HepG2 (cell line): Measurements from ENCODE around the gene ASPRV1. TPM values are rescaled to one million over a fixed set of nuclear protein-coding genes. Genes with fewer than 3 reads are reported as not detected.
A peak's percentile ranks its signal among the peaks of the same experiment; 100 is the strongest.

Experiments used
- BRCA1 ChIP-seq: sonication (generic); formaldehyde crosslinking; IDR thresholded peaks from 2 replicates; pipeline ENCODE4 v1.4.0; 2020; ENCODE audit warnings: missing genetic modification reagents
- EED ChIP-seq: sonication (generic); formaldehyde crosslinking; IDR thresholded peaks from 2 replicates; pipeline ENCODE4 v1.5.0; 2020; ENCODE audit warnings: mild to moderate bottlenecking, missing genetic modification reagents
- ETV6 ChIP-seq: sonication (generic); formaldehyde crosslinking; conservative IDR thresholded peaks from 2 replicates; pipeline ENCODE4 v1.4.0; 2020; ENCODE audit warnings: missing genetic modification reagents
- HNRNPK ChIP-seq: fragments of 200-400 bp; formaldehyde crosslinking; IDR thresholded peaks from 2 replicates; pipeline ENCODE4 v1.6.1; 2018; ENCODE audit warnings: low read length, low read depth, moderate library complexity, mild to moderate bottlenecking; ENCODE audit not compliant: poor library complexity, severe bottlenecking
- IRF2 ChIP-seq: IDR thresholded peaks from 2 replicates; pipeline ENCODE4 v1.6.1; 2018; ENCODE audit warnings: missing genetic modification reagents, missing compliant biosample characterization
- KLF16 ChIP-seq, 2 experiments: sonication (generic) in 1 of 2; formaldehyde crosslinking in 1 of 2; IDR thresholded peaks; 2 replicates each; pipeline versions ENCODE4 v1.6.1 to v1.8.0; 2016 to 2023; ENCODE audit warnings: missing genetic modification reagents in 2 of 2, missing compliant biosample characterization in 1 of 2
- NFE2 ChIP-seq: sonication (generic); formaldehyde crosslinking; IDR thresholded peaks from 2 replicates; pipeline ENCODE4 v1.4.0; 2020; ENCODE audit warnings: missing genetic modification reagents
- NKX3-1 ChIP-seq: sonication (generic); formaldehyde crosslinking; IDR thresholded peaks from 2 replicates; pipeline ENCODE4 v1.5.0; 2020; ENCODE audit warnings: missing genetic modification reagents
- NR0B2 ChIP-seq: sonication (generic); formaldehyde crosslinking; IDR thresholded peaks from 2 replicates; pipeline ENCODE4 v1.4.0; 2020; ENCODE audit warnings: mild to moderate bottlenecking, missing genetic modification reagents
- NR3C1 ChIP-seq: sonication (generic); formaldehyde crosslinking; IDR thresholded peaks from 2 replicates; pipeline ENCODE4 v1.4.0; 2020; ENCODE audit warnings: missing genetic modification reagents
- POGK ChIP-seq: sonication (generic); formaldehyde crosslinking; conservative IDR thresholded peaks from 2 replicates; pipeline ENCODE4 v1.8.0; 2022; ENCODE audit warnings: mild to moderate bottlenecking, moderate library complexity, missing genetic modification reagents
- RNF2 ChIP-seq: fragments of 450-650 bp; conservative IDR thresholded peaks from 2 replicates; pipeline ENCODE4 v1.6.1; 2016; ENCODE audit warnings: low read depth
- ZNF670 ChIP-seq: sonication (generic); formaldehyde crosslinking; IDR thresholded peaks from 2 replicates; pipeline ENCODE4 v1.8.0; 2022; ENCODE audit warnings: mild to moderate bottlenecking, missing genetic modification reagents, borderline replicate concordance
- polyA plus RNA-seq, 8 experiments: library from polyadenylated mRNA; depleted of rRNA in 3 of 8; stranded (reverse) in 7 of 8; unstranded in 1 of 8; fragments of >200 nt; fragmentation: Illumina TruSeq in 4 of 8; extraction: Trizol in 4 of 8; gene quantifications; 2 replicates each; pipeline versions ENCODE4 v1.2.1 to v1.2.3, GENCODE V29; 2011 to 2016; ENCODE audit warnings: low read depth in 4 of 8, missing spikeins in 1 of 8, mixed read lengths in 1 of 8; ENCODE audit not compliant: insufficient read depth in 1 of 8
- total RNA-seq, 5 experiments: library from RNA; depleted of rRNA; stranded (reverse); fragments of >200 nt; fragmentation: Illumina TruSeq; extraction: Trizol; gene quantifications; 2 replicates each; pipeline ENCODE4 v1.2.3, GENCODE V29; 2016; ENCODE audit warnings: low read depth in 1 of 5
- TF ChIP-seq, protein P1 (sequence below): sonication (generic); formaldehyde crosslinking; IDR thresholded peaks from 2 replicates; pipeline ENCODE4 v1.4.0; 2020; ENCODE audit warnings: missing genetic modification reagents, borderline replicate concordance
- TF ChIP-seq, protein P2 (sequence below): IDR thresholded peaks from 2 replicates; pipeline ENCODE4 v1.6.1; 2016; ENCODE audit warnings: control low read depth
- TF ChIP-seq, protein P3 (sequence below): sonication (generic); formaldehyde crosslinking; IDR thresholded peaks from 2 replicates; pipeline ENCODE4 v1.5.1; 2020; ENCODE audit warnings: missing genetic modification reagents, mild to moderate bottlenecking, borderline replicate concordance
- TF ChIP-seq, protein P4 (sequence below): fragments of 450-650 bp; IDR thresholded peaks from 2 replicates; pipeline ENCODE4 v1.6.1; 2017; ENCODE audit warnings: mild to moderate bottlenecking

Gene ASPRV1
- total and polyA plus RNA-seq, 2 of the 13 experiments (the other 11 are each of a cell fraction or from before 2014, with no cell fraction given), result 0.40 to 0.48 TPM

- TF ChIP-seq, protein P1, sequence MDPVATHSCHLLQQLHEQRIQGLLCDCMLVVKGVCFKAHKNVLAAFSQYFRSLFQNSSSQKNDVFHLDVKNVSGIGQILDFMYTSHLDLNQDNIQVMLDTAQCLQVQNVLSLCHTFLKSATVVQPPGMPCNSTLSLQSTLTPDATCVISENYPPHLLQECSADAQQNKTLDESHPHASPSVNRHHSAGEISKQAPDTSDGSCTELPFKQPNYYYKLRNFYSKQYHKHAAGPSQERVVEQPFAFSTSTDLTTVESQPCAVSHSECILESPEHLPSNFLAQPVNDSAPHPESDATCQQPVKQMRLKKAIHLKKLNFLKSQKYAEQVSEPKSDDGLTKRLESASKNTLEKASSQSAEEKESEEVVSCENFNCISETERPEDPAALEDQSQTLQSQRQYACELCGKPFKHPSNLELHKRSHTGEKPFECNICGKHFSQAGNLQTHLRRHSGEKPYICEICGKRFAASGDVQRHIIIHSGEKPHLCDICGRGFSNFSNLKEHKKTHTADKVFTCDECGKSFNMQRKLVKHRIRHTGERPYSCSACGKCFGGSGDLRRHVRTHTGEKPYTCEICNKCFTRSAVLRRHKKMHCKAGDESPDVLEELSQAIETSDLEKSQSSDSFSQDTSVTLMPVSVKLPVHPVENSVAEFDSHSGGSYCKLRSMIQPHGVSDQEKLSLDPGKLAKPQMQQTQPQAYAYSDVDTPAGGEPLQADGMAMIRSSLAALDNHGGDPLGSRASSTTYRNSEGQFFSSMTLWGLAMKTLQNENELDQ, result peak; percentile 89; the same call in 1 of the 2 replicates
- TF ChIP-seq BRCA1, result peak; percentile 72; the same call in 1 of the 2 replicates
- peak; percentile 92 for TF ChIP-seq EED (CRISPR knock-in tag)
- TF ChIP-seq ETV6, result peak; percentile 84
- TF ChIP-seq KLF16 (CRISPR knock-in tag; IDR thresholded peaks at IDR 0.05), result peak in 1 of 2 experiments; percentile 96; a peak in 2 of 4 replicates
- TF ChIP-seq, protein P2, sequence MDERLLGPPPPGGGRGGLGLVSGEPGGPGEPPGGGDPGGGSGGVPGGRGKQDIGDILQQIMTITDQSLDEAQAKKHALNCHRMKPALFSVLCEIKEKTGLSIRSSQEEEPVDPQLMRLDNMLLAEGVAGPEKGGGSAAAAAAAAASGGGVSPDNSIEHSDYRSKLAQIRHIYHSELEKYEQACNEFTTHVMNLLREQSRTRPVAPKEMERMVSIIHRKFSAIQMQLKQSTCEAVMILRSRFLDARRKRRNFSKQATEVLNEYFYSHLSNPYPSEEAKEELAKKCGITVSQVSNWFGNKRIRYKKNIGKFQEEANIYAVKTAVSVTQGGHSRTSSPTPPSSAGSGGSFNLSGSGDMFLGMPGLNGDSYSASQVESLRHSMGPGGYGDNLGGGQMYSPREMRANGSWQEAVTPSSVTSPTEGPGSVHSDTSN (CRISPR knock-in tag), result no peak
- TF ChIP-seq ZNF670 (CRISPR knock-in tag), result peak; percentile 93; the same call in 1 of the 2 replicates
- 0 out of 2 replicates have a peak, but pooled peaks have one; percentile 13 for TF ChIP-seq NR3C1 (CRISPR knock-in tag)
- TF ChIP-seq NR0B2 (CRISPR knock-in tag), result peak; percentile 95
- TF ChIP-seq, protein P3, sequence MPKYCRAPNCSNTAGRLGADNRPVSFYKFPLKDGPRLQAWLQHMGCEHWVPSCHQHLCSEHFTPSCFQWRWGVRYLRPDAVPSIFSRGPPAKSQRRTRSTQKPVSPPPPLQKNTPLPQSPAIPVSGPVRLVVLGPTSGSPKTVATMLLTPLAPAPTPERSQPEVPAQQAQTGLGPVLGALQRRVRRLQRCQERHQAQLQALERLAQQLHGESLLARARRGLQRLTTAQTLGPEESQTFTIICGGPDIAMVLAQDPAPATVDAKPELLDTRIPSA (CRISPR knock-in tag), result peak; percentile 90; the same call in 1 of the 2 replicates
- TF ChIP-seq RNF2, result peak; percentile 99
- TF ChIP-seq POGK (CRISPR knock-in tag), result peak; percentile 94
- TF ChIP-seq, protein P4, sequence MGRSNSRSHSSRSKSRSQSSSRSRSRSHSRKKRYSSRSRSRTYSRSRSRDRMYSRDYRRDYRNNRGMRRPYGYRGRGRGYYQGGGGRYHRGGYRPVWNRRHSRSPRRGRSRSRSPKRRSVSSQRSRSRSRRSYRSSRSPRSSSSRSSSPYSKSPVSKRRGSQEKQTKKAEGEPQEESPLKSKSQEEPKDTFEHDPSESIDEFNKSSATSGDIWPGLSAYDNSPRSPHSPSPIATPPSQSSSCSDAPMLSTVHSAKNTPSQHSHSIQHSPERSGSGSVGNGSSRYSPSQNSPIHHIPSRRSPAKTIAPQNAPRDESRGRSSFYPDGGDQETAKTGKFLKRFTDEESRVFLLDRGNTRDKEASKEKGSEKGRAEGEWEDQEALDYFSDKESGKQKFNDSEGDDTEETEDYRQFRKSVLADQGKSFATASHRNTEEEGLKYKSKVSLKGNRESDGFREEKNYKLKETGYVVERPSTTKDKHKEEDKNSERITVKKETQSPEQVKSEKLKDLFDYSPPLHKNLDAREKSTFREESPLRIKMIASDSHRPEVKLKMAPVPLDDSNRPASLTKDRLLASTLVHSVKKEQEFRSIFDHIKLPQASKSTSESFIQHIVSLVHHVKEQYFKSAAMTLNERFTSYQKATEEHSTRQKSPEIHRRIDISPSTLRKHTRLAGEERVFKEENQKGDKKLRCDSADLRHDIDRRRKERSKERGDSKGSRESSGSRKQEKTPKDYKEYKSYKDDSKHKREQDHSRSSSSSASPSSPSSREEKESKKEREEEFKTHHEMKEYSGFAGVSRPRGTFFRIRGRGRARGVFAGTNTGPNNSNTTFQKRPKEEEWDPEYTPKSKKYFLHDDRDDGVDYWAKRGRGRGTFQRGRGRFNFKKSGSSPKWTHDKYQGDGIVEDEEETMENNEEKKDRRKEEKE, result no peak
- peak; percentile 74; the same call in 1 of the 2 replicates for TF ChIP-seq NKX3-1 (CRISPR knock-in tag)
- TF ChIP-seq HNRNPK, result no peak
- TF ChIP-seq IRF2 (CRISPR knock-in tag), result peak; percentile 71; the same call in 1 of the 2 replicates
- TF ChIP-seq NFE2, result 0 out of 2 replicates have a peak, but pooled peaks have one; percentile 29
Observed at GRCh38 chr2:69914164-69914949, 47.1 kb downstream of the ASPRV1 start (continued).
